Measurements from ENCODE around the gene CTH.

- no peak for TF ChIP-seq CTCF (IDR thresholded peaks at IDR 0.05)
- no peak for TF ChIP-seq POLR2A (IDR thresholded peaks at IDR 0.05)
Measured at GRCh38 chr1:70364439-70364838, 46.6 kb upstream of the CTH start.
